T-helper 1 cell treated with Interleukin-12 subunit alpha and Interleukin-12 subunit beta and Interleukin-4 antibody, amounts not matched to agents 30 ng/mL and 1 ng/mL, for 36 hours (primary cell): ENCODE measurements around the gene PACRG. TPM values are rescaled to one million over a fixed set of nuclear protein-coding genes. Genes with fewer than 3 reads are reported as not detected.

Experiments used
- intact Hi-C: fragments of 100-400 bp; cut with micrococcal nuclease; formaldehyde crosslinking; loops from one replicate; pipeline ENCODE4 v1.15.1; 2024
- total RNA-seq: library from RNA; stranded (reverse); gene quantifications from 2 replicates; pipeline ENCODE4 v1.2.3, GENCODE V29; 2022

The PACRG gene
- total RNA-seq, 1 donor from 2014 or later = not detected

DNA sequence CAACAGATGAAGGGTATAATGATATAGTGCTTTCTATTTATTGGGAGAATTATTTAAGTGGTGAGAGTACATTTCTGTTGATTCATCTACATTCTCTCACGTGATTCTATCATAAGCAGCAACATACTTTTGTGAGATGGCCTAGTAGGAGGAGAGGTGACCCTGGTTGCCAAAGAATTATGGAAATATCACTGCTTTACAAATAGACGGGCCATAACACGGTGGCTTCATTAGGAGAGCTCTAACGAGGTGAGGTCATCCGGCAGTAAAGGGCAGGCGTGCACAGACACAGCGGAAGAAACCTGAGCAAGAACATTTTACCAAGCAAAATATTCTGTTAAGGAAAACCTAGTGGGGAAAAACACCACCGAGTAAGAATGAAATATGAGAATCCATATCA is 349.4 kb downstream of the PACRG start:
- intact Hi-C loops = no loop called here

DNA sequence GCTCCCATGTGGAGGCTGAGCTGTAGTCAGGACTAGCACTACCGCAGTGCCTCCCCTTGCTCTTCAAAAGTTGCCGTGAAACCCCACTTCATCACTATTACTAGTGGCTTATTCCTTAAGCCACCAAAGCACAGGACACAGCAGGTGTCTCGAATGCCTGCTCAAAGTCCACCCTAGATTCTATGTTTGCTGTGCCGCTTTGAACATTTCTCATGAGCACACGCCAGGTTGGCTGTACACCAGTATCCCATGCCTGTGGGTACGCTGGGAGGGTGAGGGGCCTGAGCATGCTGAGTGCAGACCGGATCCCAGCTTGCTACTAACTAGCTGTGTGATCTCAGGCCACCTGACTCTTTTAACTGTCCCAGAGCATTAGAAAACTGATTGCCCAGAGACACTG is 350.9 kb downstream of the PACRG start:
- intact Hi-C loops = no loop called here

DNA sequence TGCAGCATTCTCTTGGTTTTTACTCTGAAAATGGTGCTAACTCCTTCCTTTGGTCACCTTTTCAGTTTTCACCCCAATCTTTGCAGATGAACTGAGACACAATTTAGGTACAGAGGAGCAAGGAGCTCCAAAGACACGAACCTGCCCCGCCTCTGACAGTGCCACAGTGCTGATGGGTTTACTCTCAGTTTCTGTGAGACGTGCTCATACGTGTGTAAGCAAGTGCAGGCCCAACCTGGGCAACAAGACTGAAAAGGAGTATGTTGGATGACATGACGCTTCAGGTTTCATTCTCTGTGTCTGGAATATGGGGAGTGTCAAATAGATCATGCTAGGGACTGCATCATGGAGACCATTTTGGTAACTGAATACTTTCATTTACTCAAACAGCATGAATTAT is 352.5 kb downstream of the PACRG start:
- intact Hi-C loops = no loop called here

DNA sequence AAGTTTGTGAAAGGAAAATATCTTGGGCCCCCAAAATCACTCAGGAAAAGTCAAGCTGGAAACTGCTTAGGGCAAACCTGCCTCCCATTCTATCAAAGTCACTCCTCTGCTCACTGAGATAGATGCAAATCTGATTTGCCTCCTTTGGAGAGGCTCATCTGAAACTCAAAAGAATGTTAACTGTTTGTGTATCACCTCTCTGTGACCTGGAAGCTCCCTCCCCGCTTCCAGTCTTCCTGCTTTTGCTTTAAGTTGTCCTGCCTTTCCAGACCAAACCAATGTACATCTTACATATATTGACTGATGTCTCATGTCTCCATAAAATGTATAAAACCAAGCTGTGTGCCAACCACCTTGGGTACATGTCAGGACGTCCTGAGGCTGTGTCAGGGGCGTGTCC is 355.4 kb downstream of the PACRG start:
- intact Hi-C loops = no loop called here

DNA sequence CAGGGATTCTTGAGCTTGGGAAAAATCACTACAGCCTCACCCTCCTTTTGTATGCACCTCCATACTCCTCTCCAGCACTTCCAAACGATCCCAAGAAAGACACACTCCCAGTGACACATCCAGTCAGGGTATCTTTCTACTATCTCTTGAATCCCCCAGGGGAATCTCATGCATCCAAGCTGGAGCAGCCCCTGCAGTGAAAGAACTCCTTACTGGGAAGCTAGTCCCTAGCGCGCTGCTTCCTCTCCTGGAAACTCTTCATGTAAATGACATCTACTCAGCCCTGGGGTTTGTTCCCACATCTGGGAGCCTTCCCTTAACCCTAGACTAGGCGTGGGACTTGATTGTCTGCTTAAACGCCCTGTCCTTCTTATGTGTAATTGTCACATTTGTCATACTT is 357.7 kb downstream of the PACRG start:
- intact Hi-C loops = no loop called here

DNA sequence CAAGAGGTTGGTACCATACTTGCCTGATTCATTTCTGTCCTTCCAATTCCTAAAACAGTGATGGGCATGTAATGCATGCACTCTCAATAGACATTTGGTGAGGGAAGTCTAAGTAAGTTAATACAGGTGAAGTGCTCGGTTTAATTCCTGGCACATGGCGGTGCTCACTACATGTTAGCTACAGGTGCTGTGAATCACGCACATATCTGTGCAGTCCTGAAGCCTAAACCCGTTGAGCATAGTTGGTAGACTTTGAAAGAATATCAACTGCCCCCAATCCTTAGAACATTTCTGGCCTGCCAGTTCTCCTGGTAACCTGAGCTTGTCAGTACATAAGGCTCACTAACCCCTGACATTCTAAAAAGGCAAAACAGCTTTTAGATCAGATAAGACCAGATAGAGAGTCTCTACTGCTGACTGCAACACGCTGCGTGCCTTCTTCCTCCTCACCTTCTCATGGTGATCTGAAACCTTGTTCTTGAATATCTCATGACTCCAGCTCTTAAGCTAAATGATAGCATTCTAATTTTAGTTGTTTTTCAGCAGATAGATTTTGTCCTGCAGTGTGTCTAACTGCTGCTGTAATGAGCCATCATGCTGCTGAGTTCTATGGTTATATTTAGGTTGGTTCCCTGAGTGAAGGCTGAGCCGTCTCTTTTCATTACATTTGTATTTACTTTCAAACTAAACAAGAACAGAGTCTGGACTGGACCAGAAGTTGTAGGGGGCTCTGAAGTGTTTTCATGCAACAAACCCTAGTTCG is 358.3 kb downstream of the PACRG start:
- intact Hi-C loops = no loop called here

DNA sequence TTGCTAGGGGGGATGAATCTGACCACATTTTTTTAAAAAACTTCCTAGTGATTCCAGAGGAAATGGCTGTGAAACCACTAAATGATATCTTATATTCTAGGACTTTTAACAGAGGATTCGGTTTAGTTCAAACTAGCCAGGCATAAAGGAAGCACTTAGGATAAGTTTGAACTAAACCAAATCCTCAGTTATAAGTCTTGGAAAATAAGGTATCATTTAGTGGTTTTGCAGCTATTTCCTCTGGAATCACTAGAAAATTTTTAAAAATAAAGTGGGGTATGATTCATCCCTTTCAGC is 358.8 kb downstream of the PACRG start:
- intact Hi-C loops = no loop called here

DNA sequence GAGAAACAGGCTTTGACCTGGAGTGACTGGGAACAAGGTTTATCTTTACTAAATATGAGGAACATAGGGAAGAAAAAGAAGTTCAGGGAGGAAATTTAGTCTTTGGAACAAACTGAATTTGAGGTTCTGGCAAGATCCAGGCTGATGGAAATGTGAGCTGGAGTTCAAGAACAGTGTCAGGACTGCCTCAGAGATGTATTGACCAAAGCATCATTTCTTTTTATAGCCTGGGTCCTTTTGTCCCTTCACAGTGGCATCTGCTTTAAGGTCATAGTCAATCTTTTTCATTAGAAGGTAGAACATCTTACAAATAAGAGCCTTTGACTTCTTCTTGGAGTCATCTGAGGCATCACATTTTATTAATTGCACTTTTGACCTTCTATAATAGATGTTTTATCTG is 360.2 kb downstream of the PACRG start:
- intact Hi-C loops = no loop called here

DNA sequence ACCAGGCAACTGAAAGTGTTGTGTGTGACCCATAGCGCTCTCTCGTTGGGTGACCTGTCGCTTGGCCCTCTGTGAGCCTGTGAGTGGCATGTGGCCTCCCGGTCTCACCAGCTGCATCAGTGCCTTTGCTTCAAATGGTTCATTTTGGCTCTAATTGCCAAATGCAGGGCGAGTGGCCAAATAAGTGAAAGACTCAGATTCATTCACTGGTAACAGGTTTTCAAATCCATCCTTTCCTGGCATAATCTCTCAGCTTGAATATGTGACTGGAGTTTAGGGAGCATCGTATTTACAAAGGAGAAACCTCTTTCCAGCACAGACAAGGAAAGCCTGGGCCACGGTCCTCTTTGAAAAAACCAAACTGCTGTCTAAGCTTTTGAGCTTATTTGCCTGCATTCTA is 365.1 kb downstream of the PACRG start:
- intact Hi-C loops = no loop called here

DNA sequence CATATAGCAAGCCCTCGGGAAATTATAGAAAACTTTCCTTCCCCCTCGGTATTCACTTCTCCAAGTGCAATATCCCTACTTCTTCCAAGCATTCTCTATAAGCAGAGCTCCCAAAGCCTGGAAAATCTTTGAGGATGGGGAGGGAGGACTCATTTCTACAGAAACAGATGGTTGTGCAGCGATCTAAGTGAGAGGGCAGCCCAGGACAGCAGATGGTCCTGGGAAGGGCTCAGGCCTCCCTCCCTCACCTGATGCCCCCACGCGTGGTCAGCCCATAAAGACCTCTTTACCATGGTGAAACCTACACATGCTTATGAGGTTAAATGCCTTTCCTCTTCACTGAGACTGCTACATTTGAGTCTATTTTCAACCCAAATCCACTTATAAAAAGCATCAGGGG is 367.1 kb downstream of the PACRG start:
- intact Hi-C loops = no loop called here

DNA sequence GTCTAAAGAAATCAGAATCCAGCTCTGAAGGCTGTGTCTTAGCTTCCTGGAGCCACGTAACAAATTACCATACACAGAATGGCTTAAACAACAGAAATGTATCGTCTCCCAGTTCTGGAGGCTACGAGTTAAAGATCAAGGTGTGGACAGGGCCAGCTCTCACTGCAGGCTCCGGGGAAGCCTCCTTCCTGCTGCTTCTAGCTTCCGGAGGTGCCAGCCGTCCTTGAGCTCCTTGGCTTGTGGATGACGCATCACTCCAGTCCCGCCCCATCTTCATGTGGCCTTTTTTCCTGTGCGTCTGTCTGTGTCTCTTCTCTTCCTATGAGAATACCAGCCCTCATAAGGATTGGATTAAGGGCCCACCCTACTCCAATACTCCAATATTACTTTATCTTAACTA is 367.6 kb downstream of the PACRG start:
- intact Hi-C loops = no loop called here

DNA sequence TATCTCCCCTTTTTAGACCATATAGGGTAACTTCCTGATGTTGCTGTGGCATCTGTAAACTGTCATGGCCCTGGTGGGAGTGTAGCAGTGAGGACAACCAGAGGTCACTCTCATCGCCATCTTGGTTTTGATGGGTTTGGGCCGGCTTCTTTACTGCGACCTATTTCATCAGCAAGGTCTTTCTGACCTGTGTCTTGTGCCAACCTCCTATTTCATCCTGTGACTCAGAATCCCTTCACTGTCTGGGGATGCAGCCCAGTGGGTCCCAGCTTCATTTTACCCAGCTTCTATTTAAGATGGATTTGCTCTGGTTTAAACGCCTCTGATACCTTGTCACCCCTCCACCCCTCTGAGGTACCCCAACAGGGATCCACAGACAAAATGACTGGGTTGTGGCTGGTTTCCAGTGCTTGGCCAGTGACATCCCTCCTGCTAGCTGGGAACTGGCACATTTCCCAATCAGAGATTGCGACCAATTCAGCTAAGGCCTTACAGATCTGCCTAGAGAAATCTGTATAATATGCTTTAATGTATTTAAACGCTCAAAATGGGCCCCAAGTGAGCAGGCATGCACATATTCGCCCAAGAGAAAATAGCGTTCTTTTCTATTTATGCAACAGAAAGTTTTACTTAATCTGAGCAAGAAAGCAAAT is 371.2 kb downstream of the PACRG start:
- intact Hi-C loops = no loop called here

DNA sequence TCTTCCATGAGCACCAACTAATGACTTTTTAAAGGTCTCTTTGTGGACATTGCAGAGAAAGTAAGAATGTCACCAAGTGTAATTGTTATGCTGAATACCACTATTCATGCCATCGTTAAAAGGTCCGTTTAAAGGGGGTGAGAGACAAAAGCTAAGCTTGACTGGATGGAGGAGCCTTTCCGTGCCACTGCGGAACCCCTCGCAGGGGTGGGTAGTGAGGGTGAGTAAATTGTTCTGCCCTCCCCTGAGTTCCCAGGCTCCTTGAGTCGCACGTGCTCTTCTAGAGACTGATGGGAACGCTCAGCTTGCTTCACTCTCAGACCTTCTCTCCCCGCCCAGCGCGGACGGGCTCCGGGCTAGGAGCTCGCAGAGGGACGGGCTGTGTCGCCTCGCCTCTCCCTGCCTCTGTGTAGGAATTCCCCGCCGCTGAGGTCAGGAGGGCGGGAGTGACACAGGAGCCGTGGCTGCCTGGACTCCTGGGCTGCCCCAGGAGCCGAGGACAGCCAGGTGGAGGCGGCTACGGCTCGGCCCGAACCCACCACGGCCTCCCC is 371.9 kb downstream of the PACRG start:
- intact Hi-C loops = no loop called here

DNA sequence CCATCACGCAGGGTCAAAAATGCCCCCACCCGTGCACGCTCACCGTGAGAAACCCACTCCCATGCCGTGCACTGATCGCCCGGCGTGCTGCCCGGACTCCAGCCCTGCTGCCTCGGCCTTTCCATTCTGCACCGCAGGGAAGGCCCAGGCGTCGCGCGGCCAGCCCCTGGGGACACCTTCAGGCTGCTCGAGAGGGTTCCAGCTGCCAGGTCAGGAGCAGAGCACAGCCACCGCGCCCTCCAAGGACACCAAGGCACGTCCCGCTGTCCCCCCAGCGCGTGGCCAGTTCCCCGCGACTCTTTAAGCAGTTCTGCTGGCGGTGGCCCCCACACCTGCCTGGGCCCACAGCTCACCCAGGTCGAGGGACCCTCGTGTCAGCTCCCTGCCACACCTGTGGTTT is 372.5 kb downstream of the PACRG start:
- intact Hi-C loops = no loop called here

DNA sequence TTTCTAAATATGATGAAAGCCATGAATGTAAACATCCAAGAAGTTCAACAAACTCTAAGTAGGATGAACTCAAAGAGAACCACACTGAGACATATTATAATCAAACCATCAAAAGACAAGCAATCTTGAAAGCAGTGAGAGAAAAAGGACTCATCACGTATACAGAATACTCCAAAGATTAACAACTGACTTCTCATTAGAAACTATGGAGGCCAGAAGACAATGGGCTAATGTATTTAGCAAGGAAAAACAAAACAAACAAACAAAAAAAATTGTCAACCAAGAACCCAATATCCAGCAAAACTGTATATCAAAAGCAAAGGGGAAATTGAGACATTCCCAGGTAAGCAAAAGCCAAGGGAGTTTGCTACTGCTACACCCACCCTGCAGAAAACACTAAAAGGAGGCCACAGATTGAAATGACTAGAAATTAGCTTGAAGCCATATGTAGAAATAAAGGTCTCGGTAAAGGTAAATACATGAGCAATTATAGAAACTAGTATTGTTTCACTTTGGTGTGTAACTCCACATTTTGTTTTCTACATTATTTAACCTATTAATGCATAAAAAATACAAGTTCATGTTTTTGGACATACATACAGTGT is 385.7 kb downstream of the PACRG start:
- intact Hi-C loops = no loop called here

DNA sequence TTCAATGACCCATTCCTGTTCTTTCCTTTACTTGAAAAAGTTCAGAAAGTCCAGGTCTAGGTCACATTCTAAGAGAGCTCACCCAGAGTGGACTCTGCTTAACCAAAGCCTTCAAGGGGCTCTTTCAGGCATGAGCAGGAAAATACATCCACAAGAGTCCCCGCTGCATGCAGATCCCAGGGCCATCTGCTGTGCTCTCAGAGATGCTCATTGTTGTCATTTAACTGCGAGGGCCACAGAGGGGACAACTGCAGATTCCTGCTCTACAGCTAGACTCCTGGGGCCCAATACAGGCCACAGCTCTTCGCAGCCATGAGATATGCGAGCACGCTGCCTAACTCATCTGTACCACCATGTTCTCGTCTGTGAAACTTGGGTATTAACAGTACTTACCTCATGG is 391.2 kb downstream of the PACRG start:
- intact Hi-C loops = no loop called here

DNA sequence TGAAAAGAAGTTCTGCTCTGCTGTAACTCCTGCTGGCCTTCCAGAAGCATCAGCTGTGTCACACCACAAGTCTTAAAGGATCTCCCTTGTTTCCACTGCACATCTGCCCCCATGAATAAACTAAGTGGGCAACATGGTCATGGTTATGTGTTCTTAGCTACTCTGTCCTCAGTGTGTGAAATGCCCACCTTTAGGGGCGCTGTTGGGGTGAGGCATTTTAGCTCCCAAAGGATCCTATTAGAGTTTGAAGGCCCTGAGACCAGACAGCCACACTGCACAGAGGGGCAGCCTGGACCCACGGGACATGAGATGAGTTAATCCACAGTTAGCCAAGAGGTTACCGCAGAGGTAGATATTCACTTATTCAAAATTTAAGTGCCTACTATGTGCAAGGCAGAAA is 392.4 kb downstream of the PACRG start:
- intact Hi-C loops = no loop called here

DNA sequence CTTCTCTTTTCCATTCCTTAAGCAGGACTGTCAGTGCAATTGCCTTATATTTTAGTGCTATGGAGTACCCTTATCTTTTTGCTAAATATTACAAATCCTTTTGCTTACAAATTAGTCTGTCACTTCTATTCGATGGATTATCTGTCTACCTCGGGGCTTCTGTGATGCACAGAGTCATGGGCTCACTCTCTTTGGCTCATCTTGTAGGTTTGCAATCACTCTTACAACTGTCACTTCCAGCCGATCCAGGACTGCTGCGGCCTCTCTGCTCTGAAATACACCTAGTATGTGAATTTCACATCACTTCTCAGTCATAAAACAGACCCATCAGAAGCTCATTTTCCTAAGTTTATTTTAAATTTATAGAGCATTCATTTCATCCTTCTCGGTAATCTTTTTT is 393.5 kb downstream of the PACRG start:
- intact Hi-C loops = no loop called here

DNA sequence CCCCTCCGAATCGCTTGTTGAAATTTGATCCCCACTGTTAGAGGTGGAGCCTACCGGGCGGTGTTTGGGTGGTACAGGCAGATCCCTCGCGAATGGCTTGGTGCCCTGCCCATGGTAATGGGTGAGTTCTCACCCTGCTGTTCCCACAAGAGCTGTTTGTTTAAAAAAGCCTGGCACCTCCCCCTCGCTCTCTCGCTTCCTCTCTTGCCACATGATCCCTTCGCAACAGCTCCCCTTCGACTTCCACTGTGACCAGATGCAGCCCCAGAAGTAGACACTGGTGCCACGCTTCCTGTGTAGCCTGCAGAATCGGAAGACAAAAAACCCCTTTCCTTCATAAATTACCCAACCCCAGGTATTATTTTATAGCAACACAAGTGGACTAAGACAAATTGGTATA is 394.6 kb downstream of the PACRG start:
- intact Hi-C loops = no loop called here

DNA sequence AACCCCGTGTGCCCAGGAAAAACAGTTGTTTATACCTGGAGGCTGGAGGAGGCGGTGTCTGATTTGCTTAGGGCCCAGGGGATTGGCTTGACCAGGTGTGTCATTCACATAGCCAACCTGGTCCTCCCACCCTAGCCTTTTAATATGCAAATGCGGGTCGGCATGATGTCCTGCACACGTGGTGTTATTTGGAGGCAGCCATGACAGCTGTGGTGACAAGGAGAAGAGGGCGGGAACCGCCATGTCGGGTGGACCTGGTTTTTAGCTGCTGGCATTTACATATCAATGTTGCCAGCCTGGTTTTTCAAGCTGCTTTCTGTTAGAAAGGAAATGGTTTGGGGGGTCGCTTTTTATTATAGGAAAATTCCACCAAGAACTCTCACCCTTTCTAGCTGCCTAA is 395.3 kb downstream of the PACRG start:
- intact Hi-C loops = no loop called here

DNA sequence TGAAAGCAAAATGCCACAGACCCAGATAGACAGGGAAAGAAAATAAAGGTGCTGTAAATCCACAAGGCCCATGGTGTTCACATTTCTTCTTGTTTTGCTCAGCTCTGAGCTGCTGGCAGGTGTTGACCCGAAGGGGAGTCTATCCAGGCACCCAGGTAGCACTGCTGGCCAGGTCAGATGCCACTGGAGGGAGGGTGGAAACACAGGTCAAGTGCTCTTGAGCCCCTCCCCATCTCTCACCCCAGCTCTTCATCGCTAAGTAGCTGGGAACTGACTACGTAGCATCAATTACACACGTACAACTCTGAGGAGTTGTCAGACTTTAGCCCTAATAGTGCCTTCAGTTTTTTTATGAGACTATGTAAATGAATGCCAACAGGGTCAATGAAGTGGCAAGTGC is 399.0 kb downstream of the PACRG start:
- intact Hi-C loops = no loop called here

DNA sequence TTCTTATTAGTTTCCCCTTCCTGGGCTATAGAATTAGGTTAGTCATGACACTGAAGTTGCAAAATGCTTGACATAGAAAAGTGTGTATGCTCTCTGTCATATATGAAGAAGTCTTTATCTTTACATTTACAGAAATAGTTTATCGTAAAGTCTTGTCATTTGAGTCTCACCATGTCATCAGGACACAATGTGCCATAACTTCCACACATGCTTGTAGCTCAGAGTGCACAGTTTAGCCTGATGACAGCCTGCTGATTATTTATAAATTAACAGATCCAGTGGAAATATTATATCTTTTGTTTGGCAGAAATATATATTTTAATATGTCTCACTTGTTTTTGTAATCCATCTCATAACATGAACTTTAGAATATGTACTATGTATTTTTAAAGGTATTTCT is 399.8 kb downstream of the PACRG start:
- intact Hi-C loops = no loop called here

DNA sequence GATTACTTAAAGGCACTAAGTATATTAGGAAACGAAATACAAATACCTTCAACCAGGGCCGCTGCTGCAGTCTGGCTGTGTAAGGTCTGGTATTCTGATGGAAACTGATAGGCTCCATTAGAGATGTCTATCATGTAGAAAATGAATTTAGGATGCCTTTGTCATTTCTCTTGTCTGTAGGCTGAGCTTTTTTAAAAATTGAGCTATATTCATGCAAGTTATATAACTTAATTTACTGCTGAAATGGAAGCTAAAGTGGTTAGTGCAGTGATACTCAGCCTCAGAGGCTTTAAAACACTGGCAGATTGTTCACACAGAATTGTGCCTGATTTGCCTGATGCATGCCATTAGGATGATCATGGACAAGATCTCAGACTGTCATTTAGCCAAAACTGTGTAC is 400.6 kb downstream of the PACRG start:
- intact Hi-C loops = no loop called here
